Measurements from ENCODE around the gene ASB2.

The ASB2 gene

DNA sequence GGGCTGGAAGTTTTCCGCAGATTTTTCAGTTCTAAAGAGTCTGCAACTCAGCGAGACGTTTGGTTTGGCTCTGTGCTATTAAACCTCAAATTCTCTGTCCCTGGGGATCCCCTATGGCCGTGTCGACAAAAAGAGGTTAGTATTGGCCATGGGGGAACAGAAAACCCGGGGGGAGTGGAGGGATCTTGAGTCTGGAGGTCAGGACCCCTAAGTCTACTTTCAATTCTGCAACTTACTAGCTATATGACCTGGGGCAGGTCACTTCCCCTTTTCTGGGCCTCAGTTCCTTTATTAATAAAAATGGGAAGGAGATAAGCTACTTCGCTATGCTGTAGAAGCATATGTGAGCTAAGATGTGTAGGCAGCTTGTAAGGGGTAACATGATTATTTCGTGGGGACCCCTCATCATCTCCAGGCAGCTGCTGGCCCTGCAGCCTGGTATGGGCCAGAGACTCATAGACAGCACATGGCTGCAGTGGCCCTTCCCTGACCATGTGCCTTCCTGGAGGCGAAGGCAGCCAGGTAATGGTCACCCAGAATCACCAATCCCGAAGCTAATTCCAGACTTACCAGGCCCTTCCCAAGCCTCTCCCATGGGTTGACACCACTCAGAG, 8.6 kb downstream of the ASB2 start:
- Histone ChIP-seq H3K36me3 (ENCODE audit: insufficient read depth, low read length) (no peaks in the 10 kb centered on the region), H3K9me3 (ENCODE audit: control insufficient read depth, insufficient read depth, low read length) (no peaks in the 10 kb centered on the region), H3K4me1 (ENCODE audit: insufficient read depth, low read length) (peaks cover 7% of the 10 kb centered on the region; the same call in 1 of the 2 replicates), H3K9ac (ENCODE audit: low read depth, low read length) (no peak overlapping the region)

DNA sequence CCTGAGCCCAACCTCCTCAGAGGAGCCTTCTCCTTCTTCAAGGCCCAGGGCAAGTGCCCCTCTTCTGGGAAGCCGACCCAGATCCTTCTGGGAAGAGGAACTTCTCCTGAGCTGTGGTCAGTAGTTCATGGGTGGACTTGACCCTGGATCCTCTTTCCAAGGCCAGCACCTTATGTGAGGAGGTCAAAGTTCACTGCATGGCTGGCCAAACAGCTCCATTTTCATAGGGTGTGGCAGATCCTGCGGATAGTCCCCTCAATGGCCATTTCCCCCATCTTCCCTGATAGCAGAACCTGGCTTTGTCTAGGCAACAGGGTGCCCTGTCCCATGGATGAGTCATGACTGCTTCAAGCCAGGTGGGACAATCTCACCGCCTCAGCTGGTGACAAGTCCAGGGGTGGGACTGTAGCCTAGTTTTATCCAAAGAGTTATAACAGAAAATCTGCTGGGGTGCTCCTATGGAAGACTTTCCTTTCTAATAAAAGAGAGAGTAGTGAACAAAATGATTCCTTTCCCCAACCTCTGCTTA, 10.4 kb downstream of the ASB2 start:
- Histone ChIP-seq H3K9me3 (ENCODE audit: control insufficient read depth, insufficient read depth, low read length) (no peaks in the 10 kb centered on the region), H3K4me1 (ENCODE audit: insufficient read depth, low read length) (peaks cover 8% of the 10 kb centered on the region; the same call in 1 of the 2 replicates), H3K9ac (ENCODE audit: low read depth, low read length) (no peak overlapping the region), H3K36me3 (ENCODE audit: insufficient read depth, low read length) (no peaks in the 10 kb centered on the region)

DNA sequence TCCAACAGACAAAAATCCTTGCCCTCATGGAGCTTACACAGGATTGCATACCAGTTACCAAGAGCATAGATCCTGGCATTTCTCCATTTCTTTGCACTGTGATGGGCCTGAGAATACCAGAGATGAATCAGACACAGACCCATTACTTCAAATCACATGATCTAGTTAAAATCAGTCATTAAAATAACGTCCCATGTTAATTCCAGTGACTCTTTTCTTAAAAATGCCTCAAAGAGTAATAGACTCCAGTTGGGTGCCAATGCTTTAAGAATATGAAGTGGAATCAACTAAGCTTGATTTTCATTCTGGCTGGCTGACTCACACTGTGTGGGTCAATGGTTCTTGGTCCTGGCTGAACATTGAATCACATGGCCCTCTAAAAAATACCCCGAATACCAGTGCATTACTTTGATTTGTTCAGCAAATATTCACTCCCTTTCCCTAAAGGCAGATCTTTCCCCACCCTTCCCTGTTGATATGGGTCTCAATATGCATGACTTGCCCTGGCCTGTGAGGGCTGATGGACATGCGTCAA, 11.0 kb downstream of the ASB2 start:
- Histone ChIP-seq H3K9ac (ENCODE audit: low read depth, low read length) (no peak overlapping the region), H3K9me3 (ENCODE audit: control insufficient read depth, insufficient read depth, low read length) (no peaks in the 10 kb centered on the region), H3K36me3 (ENCODE audit: insufficient read depth, low read length) (no peaks in the 10 kb centered on the region), H3K4me1 (ENCODE audit: insufficient read depth, low read length) (peaks cover 9% of the 10 kb centered on the region)

DNA sequence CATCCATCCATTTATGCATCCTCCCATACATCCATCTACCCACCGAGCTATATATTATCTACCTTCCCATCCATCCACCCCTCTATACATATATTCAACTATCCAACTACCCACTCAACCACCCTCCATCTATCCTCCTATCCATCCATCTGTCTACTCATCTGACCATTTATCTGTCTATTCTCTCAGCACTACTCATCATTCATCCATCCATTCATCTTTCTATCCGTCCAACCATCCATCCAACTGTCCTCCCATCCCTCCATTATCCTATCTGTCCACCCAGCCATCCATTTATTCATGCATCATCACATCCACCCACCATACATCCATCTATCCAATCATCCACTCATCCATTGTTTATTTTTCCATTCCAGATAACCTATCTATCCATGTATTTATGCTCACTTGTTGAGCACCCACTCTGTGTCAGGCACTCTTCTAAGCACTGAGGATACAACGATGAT, 11.5 kb downstream of the ASB2 start:
- no peaks in the 10 kb centered on the region for H3K36me3 ChIP-seq (ENCODE audit: insufficient read depth, low read length)
- peaks cover 14% of the 10 kb centered on the region for H3K4me1 ChIP-seq (ENCODE audit: insufficient read depth, low read length)
- H3K9ac ChIP-seq (ENCODE audit: low read depth, low read length): no peak overlapping the region
- no peaks in the 10 kb centered on the region for H3K9me3 ChIP-seq (ENCODE audit: control insufficient read depth, insufficient read depth, low read length)

DNA sequence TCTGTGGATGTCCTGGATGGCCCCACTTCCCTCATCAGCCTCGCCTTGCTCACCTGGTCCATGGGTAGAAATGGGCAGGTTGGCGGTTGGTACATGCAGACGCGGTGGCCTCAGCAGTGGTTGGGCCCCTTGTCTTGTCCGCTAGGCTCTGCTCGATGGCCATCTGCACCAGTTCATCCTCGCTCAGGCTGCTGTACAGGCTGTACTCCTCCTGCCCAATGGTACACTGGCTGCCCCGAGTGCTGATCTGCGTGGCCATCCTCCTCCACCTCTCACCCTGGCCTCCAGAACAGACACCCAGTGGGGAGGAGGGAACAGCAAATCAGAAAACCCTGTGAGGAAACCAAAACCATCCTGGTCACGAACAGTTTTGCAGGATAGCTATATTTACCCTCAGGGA, 12.1 kb downstream of the ASB2 start:
- Histone ChIP-seq H3K9me3 (ENCODE audit: control insufficient read depth, insufficient read depth, low read length) (no peaks in the 10 kb centered on the region), H3K4me1 (ENCODE audit: insufficient read depth, low read length) (peaks cover 19% of the 10 kb centered on the region), H3K9ac (ENCODE audit: low read depth, low read length) (no peak overlapping the region), H3K36me3 (ENCODE audit: insufficient read depth, low read length) (no peaks in the 10 kb centered on the region)

DNA sequence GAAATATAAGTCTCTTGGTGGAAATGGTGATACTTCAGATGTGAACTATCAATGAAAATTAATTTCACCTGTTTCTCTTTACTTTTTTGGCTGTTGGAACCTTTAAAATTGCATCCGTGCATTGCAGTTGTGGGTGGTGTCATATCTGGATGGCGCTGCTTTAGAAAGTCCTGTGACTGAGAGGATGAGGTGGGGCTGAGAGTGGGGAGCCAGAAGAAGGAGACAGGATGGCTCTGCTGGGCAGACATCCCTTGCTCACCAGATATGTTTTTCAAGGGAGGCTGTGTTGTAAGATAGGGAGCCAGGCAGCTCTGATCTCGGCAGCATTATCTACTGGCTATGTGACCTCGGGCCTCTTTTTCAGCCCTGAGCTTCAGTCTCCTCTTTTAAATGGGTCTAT, 12.7 kb downstream of the ASB2 start:
- Histone ChIP-seq H3K4me1 (ENCODE audit: insufficient read depth, low read length) (peaks cover 25% of the 10 kb centered on the region), H3K9ac (ENCODE audit: low read depth, low read length) (no peak overlapping the region), H3K36me3 (ENCODE audit: insufficient read depth, low read length) (no peaks in the 10 kb centered on the region), H3K9me3 (ENCODE audit: control insufficient read depth, insufficient read depth, low read length) (no peaks in the 10 kb centered on the region)

DNA sequence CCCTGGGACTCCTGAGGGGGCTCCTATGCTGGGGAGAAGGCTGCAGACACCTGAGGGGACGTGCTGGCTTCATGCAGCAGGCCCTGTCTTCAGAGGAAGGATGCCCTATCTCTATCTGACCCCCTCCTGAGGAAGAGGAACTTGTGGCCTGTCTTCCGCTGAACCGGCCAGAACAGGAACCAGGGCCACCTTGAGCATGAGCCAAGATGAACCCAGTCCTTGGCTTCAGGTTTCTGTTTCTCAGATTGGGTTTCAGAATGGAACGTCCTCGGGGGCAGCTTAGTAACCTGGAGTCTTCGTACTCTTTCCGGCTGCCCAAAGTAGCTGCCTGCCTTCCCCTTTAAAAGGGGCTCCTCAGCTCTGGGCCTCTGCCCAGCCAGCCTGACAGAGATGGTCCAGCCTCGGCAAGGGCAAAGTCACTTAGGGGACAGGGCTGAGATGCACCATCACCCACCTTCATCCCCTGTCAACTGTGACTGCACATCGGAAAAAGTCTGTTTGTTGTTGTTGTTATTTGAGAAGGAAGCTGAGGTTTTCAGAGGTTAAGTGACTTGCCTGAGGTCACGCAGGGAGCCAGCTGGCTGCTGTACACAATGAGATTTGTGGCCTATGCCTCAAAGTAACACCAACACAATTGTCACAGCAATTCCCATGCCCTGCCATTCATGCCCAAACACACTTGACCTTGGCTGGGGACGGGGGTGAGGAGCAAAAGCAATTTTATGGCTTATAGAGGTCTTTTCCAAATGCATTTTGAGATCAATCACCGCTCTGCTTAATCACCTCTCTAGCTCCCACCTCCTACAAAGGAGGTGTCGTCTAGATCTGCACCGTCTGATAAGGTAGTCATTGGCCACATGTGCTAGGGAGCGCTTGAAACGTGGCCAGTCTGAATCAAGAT, 13.4 kb downstream of the ASB2 start:
- Histone ChIP-seq H3K4me1 (ENCODE audit: insufficient read depth, low read length) (peaks cover 30% of the 10 kb centered on the region), H3K36me3 (ENCODE audit: insufficient read depth, low read length) (no peaks in the 10 kb centered on the region), H3K9me3 (ENCODE audit: control insufficient read depth, insufficient read depth, low read length) (no peaks in the 10 kb centered on the region), H3K9ac (ENCODE audit: low read depth, low read length) (no peak overlapping the region)

DNA sequence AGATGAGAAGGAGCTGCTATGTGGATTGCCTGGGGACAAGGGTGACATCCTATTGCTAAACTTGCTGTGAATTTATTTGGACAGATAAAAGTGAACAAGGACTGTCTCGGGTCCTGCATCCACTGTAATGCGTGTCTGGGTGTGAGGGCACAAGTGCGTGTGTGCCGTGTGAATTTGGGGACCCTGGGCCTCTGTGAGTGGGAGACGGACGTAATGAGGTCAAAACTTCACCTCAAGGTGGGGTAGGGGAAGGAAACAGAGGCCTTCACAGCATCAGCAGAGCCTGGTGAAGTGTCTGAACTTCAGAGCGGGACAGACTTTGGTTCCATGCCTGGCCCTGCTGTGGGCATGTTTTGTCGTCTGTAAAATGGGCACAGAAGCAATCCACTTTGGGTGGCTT, 14.8 kb downstream of the ASB2 start:
- peaks cover 32% of the 10 kb centered on the region for H3K4me1 ChIP-seq (ENCODE audit: insufficient read depth, low read length)
- no peaks in the 10 kb centered on the region for H3K9me3 ChIP-seq (ENCODE audit: control insufficient read depth, insufficient read depth, low read length)
- H3K9ac ChIP-seq (ENCODE audit: low read depth, low read length): no peak overlapping the region
- H3K36me3 ChIP-seq (ENCODE audit: insufficient read depth, low read length): no peaks in the 10 kb centered on the region

DNA sequence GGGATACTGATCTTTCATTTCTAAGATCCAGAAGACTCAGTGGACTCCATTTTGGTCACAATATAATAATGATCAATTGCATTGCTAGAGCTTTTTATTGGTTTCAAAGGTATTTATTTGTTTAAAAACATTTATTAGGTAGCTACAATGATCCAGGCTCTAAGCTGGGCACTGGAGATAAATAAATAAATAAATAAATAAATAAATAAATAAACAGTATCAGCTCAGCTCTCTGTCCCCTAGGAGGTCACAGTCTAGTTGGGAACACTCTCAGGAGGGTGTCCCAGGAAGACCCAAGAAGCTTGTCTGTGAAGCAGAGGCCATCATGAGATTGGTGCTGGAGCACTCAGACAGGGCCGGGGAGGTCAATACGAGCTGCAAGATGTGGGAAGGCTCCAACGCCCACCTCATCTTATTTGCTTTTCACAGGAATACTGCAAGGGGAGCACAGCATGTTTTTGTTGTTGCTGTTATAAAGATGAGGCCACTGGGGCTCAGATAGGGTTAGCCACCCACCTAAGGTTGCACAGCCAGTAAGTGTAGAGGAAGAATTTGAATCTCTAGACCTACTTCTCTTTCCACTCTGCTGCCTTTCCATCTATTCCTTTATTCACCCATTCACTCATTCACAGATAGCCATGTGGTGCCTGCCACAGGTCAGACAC, 15.5 kb downstream of the ASB2 start:
- Histone ChIP-seq H3K9me3 (ENCODE audit: control insufficient read depth, insufficient read depth, low read length) (no peaks in the 10 kb centered on the region), H3K36me3 (ENCODE audit: insufficient read depth, low read length) (no peaks in the 10 kb centered on the region), H3K4me1 (ENCODE audit: insufficient read depth, low read length) (peaks cover 33% of the 10 kb centered on the region), H3K9ac (ENCODE audit: low read depth, low read length) (no peak overlapping the region)

DNA sequence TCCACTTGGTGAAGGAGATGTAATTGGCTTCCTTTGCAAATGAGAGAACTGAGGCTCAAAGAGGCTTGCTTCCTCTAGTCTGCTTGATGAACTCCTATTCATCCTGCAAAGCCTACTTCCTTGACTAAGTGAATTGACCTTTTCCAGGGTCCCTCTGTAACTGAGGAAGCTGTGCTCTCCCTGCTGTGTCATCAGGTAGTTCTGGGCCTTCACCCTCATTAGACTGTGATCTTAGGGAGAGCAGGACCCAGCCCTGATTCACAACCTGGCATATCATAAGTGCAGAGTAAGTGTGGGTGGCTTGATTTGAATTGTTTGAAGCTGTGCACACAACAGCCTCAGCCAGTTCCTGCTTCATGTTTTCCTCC, 16.3 kb downstream of the ASB2 start:
- H3K9ac ChIP-seq (ENCODE audit: low read depth, low read length): no peak overlapping the region
- peaks cover 39% of the 10 kb centered on the region for H3K4me1 ChIP-seq (ENCODE audit: insufficient read depth, low read length)
- no peaks in the 10 kb centered on the region for H3K36me3 ChIP-seq (ENCODE audit: insufficient read depth, low read length)
- H3K9me3 ChIP-seq (ENCODE audit: control insufficient read depth, insufficient read depth, low read length): no peaks in the 10 kb centered on the region

DNA sequence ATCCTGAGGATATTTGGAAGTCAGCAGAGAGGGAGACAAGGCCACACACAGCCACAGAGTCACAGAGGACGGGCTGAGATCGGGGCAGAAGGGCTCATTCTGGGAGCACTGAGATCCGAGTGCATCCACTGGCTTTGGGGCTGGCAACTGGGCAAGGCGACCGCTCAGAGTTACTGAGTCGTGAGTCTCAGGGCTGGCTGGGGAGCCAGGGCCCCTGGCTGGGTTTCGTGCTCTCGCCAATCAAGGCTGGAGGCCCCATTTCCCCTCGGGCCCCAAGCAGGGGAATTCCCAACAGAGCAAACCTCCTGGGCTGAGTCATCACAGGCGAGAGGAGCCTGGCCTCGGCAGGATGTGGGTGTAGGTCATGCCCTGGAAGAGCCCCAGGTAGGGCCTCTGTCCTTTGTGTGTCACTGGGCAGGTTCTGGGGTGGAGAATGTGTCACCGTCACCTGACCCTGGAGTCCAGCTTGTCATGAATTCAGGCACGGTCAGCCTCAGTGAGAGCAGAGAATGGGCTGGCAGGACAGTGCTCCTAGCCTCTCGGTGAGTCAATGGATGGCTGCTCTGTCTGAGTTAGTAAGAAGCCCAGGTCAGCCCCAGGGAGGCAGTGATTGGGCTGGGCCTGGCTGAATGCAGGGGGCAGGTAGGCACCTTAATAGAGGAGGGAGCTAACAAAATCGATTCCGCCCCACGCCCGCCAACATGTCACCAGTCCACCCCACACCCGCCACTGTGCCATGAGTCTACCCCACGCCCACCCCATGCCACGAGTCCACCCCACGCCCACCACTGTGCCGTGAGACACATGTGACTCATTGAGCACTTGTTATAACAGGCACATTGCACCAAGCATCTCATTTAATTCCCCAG, 16.9 kb downstream of the ASB2 start:
- Histone ChIP-seq H3K9me3 (ENCODE audit: control insufficient read depth, insufficient read depth, low read length) (no peaks in the 10 kb centered on the region), H3K9ac (ENCODE audit: low read depth, low read length) (no peak overlapping the region), H3K36me3 (ENCODE audit: insufficient read depth, low read length) (no peaks in the 10 kb centered on the region), H3K4me1 (ENCODE audit: insufficient read depth, low read length) (peaks cover 39% of the 10 kb centered on the region)

DNA sequence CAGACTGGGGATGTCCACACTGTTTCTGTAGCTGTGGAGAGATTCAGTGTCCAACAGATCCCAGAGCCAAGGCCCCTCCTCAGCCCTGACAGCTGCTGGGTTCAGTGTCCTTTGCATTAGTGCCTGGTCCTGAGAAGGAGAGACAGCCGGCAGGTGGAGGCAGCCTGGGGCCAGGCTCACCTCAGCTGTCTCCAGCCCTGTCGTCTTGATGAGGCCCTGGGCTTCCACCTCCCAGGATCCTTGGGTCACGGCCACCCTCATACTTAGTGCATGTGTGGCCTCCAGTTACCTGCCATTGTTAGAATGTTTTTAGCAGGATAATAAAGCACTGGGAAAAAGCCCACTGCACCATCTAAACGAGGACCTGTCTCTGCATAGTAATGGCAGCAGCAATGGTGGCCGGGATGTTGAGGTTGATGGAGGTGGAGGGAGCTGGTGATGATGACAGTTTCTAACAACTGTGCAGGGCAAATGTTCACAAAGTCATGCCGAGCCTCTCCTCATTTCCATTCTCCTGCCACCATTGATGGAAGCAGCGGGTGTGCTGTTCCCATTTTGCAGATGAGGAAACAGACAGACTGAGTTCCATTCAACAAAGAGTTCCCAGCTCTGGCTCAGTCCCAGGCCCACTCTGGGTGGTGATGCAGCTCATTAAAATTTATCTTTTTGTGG, 17.7 kb downstream of the ASB2 start:
- Histone ChIP-seq H3K4me1 (ENCODE audit: insufficient read depth, low read length) (peaks cover 42% of the 10 kb centered on the region), H3K36me3 (ENCODE audit: insufficient read depth, low read length) (no peaks in the 10 kb centered on the region), H3K9me3 (ENCODE audit: control insufficient read depth, insufficient read depth, low read length) (no peaks in the 10 kb centered on the region), H3K9ac (ENCODE audit: low read depth, low read length) (no peak overlapping the region)

All from ES-I3 (cell line).